DND-41 (cell line): Measurements from ENCODE around the gene KCNMA1.

ENCODE experiments used
- ATAC-seq: fragments of 200-7000 bp; cut with Tn5 transposase; 3 replicates; pipeline ENCODE4 v1.9.1; 2021; ENCODE audit warnings: low read depth; ENCODE audit not compliant: insufficient read depth
- DNase-seq: peaks from one replicate; pipeline ENCODE4 v3.0.0-alpha.2; 2020
- H2AFZ ChIP-seq: 2 replicates; pipeline ENCODE4 v1.6.0; 2012; ENCODE audit warnings: low read depth, low read length
- H3K27ac ChIP-seq: 2 replicates; pipeline ENCODE4 v1.5.1; 2012; ENCODE audit warnings: low read length, inconsistent platforms
- H3K27me3 ChIP-seq: fragments of 200-600 bp; sonication (generic); 2 replicates; pipeline ENCODE4 v1.6.0; 2012; ENCODE audit warnings: low read length, mild to moderate bottlenecking, inconsistent platforms; ENCODE audit not compliant: insufficient read depth, poor library complexity
- H3K36me3 ChIP-seq: 2 replicates; pipeline ENCODE4 v1.5.1; 2012; ENCODE audit warnings: low read length, inconsistent platforms; ENCODE audit not compliant: insufficient read depth
- H3K4me1 ChIP-seq: 2 replicates; pipeline ENCODE4 v1.5.1; 2012; ENCODE audit warnings: mild to moderate bottlenecking, low read length; ENCODE audit not compliant: insufficient read depth
- H3K4me2 ChIP-seq: 2 replicates; pipeline ENCODE4 v1.6.0; 2012; ENCODE audit warnings: mild to moderate bottlenecking, moderate library complexity, low read length, inconsistent platforms; ENCODE audit not compliant: insufficient read depth
- H3K4me3 ChIP-seq, 2 experiments: fragments of 200-600 bp in 1 of 2; shearing (Covaris generic) in 1 of 2; 2 replicates each; pipeline ENCODE4 v1.5.1; 2012 to 2016; ENCODE audit warnings: inconsistent platforms in 2 of 2, low read length in 2 of 2, mild to moderate bottlenecking in 2 of 2, low read depth in 1 of 2, moderate library complexity in 1 of 2
- H3K79me2 ChIP-seq: 2 replicates; pipeline ENCODE4 v1.6.0; 2012; ENCODE audit warnings: low read length, inconsistent platforms; ENCODE audit not compliant: insufficient read depth
- H3K9ac ChIP-seq: 2 replicates; pipeline ENCODE4 v1.6.0; 2012; ENCODE audit warnings: low read depth, mild to moderate bottlenecking, inconsistent platforms, low read length, moderate library complexity
- H3K9me3 ChIP-seq: 2 replicates; pipeline ENCODE4 v1.5.1; 2012; ENCODE audit warnings: low read length, moderate library complexity, mild to moderate bottlenecking, inconsistent platforms; ENCODE audit not compliant: insufficient read depth, severe bottlenecking
- H4K20me1 ChIP-seq: 2 replicates; pipeline ENCODE4 v1.6.0; 2012; ENCODE audit warnings: low read length; ENCODE audit not compliant: insufficient read depth
- EZH2 ChIP-seq: IDR thresholded peaks from 3 replicates; pipeline ENCODE4 v1.6.1; 2012; ENCODE audit warnings: borderline replicate concordance, low read depth, mild to moderate bottlenecking, moderate library complexity, low read length, inconsistent platforms; ENCODE audit not compliant: severe bottlenecking
- TF ChIP-seq, protein P1 (sequence below): IDR thresholded peaks from 2 replicates; pipeline ENCODE4 v1.5.1; 2012; ENCODE audit warnings: borderline replicate concordance, low read length, moderate library complexity, mild to moderate bottlenecking; ENCODE audit not compliant: poor library complexity, severe bottlenecking; ENCODE audit errors: extremely low read depth

Gene KCNMA1

DNA sequence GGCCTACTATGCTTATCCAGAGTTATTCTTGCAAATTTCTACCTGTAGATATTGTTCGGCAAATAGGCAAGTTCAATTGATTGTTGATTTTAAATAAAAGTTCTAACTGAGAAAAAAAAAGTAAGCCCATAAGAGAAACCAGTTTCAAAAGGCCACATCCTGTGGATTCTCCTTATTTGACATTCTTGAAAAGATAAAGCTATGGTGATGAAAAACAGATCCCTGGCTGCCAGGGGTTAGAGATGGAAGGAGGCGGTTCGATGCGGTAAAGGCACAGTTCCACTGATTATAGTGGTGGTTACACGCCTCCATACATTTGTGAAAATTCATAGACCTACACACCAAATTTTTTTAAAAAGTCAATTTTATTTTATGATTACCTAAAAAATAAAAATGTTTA, 347.8 kb downstream of the KCNMA1 start:
- Histone ChIP-seq H3K4me2 (no peak overlapping the region), H3K27ac (no peak overlapping the region), H3K4me3 (no peak overlapping the region), H3K36me3 (no peaks in the 10 kb centered on the region), H3K4me1 (no peaks in the 10 kb centered on the region), H2AFZ (no peak overlapping the region), H3K27me3 (peaks cover 3% of the 10 kb centered on the region), H3K9ac (no peak overlapping the region), H3K79me2 (no peaks in the 10 kb centered on the region), H4K20me1 (no peaks in the 10 kb centered on the region; the same call in 1 of the 2 replicates), H3K9me3 (no peaks in the 10 kb centered on the region)
- ATAC-seq (no peak), DNase-seq (no peak)
- TF ChIP-seq EZH2, result no peak
- TF ChIP-seq, protein P1, sequence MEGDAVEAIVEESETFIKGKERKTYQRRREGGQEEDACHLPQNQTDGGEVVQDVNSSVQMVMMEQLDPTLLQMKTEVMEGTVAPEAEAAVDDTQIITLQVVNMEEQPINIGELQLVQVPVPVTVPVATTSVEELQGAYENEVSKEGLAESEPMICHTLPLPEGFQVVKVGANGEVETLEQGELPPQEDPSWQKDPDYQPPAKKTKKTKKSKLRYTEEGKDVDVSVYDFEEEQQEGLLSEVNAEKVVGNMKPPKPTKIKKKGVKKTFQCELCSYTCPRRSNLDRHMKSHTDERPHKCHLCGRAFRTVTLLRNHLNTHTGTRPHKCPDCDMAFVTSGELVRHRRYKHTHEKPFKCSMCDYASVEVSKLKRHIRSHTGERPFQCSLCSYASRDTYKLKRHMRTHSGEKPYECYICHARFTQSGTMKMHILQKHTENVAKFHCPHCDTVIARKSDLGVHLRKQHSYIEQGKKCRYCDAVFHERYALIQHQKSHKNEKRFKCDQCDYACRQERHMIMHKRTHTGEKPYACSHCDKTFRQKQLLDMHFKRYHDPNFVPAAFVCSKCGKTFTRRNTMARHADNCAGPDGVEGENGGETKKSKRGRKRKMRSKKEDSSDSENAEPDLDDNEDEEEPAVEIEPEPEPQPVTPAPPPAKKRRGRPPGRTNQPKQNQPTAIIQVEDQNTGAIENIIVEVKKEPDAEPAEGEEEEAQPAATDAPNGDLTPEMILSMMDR, result no peak

DNA sequence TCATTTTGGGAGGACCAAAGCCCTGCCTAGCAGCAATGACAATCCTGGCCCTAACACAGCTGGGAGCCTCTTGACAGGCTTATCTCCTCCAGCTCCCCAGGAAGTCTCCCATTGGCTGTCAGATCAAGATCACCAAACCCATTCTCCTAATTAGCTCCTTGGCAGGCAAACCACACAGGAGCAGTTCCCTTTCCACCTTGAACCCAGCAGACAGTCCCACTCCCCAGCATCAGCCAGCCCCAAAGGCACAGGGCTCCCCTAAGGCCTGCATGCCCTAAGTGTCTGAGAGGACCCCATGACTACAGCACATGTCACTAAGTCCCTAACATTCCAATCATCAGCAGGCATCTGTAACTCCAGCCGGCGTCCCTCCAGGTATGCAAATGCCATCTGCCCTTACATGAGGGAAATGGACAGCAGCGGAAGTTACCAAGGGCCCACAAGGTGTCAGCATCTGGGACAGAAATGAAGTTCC, 348.5 kb downstream of the KCNMA1 start:
- Histone ChIP-seq H3K27ac (no peak overlapping the region), H3K9ac (no peak overlapping the region), H3K79me2 (no peaks in the 10 kb centered on the region), H4K20me1 (no peaks in the 10 kb centered on the region; the same call in 1 of the 2 replicates), H3K9me3 (no peaks in the 10 kb centered on the region), H3K36me3 (no peaks in the 10 kb centered on the region), H3K4me2 (no peak overlapping the region), H3K4me1 (no peaks in the 10 kb centered on the region), H3K27me3 (peaks cover 3% of the 10 kb centered on the region), H3K4me3 (no peak overlapping the region), H2AFZ (no peak overlapping the region)
- DNase-seq (no peak), ATAC-seq (0 out of 3 replicates have a peak, but pooled peaks have one; percentile 9)
- no peak for TF ChIP-seq EZH2
- TF ChIP-seq, protein P1, result no peak

DNA sequence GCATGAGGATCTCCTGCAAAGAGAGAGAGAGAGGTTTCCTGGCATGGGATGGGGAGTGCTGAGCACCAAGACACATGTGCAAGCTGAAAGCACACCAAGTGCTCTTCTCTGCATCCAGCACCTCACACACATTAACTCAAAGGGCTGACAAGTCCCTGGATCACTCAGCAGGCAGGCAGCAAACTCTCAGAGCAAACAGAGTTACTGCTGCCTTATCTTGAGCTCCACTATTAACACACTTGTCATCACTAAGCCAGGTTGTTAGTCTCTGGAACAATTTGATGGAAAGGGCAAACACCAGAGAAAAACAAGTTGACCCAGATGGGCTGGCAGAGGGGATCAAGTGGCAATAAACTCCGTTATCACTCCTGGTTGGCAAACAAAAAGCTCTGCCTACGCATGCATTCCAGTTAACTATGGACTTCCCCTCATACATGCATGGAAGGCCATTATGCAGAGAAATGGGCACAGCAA, 349.9 kb downstream of the KCNMA1 start:
- Histone ChIP-seq H3K27ac (no peak overlapping the region), H4K20me1 (no peaks in the 10 kb centered on the region), H2AFZ (no peak overlapping the region), H3K4me3 (no peak overlapping the region), H3K79me2 (no peaks in the 10 kb centered on the region), H3K4me1 (no peaks in the 10 kb centered on the region), H3K27me3 (peaks cover 12% of the 10 kb centered on the region), H3K36me3 (no peaks in the 10 kb centered on the region), H3K4me2 (no peak overlapping the region), H3K9me3 (no peaks in the 10 kb centered on the region), H3K9ac (no peak overlapping the region)
- TF ChIP-seq, protein P1, result no peak
- no peak for TF ChIP-seq EZH2
- no peak for DNase-seq
- no peak for ATAC-seq
